Activated CD4-positive, CD25-positive, alpha-beta regulatory T cell treated with anti-CD3 and anti-CD28 coated beads, Interleukin-2, amount 50 U/mL, for 24 hours (primary cell): ENCODE results near the gene PDZD4.

Experiments used
- ATAC-seq, 2 donors: fragments of 150-1000 bp; cut with Tn5 transposase; one replicate each; pipeline ENCODE4 v1.10.0; 2021; ENCODE audit warnings: mild to moderate bottlenecking in 1 of 2, moderate library complexity in 1 of 2

The PDZD4 gene

GRCh38 chrX:153769865-153770600 lies 60.3 kb downstream of the PDZD4 start:
- ATAC-seq: no peak

GRCh38 chrX:153769158-153769864 lies 61.0 kb downstream of the PDZD4 start:
- no peak for ATAC-seq

- ATAC-seq: no peak
Observed at GRCh38 chrX:153768311-153769157, 61.8 kb downstream of the PDZD4 start.

GRCh38 chrX:153767674-153768055 lies 62.7 kb downstream of the PDZD4 start:
- ATAC-seq: no peak

- no peak for ATAC-seq
Observed at GRCh38 chrX:153766871-153767673, 63.3 kb downstream of the PDZD4 start.

- peak; percentile 46 to 50 for ATAC-seq
Observed at GRCh38 chrX:153766098-153766817, 64.1 kb downstream of the PDZD4 start.

- no peak for ATAC-seq
Observed at GRCh38 chrX:153765138-153766079, 64.9 kb downstream of the PDZD4 start.

GRCh38 chrX:153764786-153765137 lies 65.6 kb downstream of the PDZD4 start:
- no peak for ATAC-seq

GRCh38 chrX:153763989-153764755 lies 66.2 kb downstream of the PDZD4 start, which contains the start of gene PLXNB3:
PLXNB3 (plus strand) TSS chrX:153764249; CDS start chrX:153765536, 1,287 bp downstream.
- peak; percentile 78 to 93 for ATAC-seq

GRCh38 chrX:153763298-153763932 lies 66.9 kb downstream of the PDZD4 start:
- no peak for ATAC-seq

- no peak for ATAC-seq
Observed at GRCh38 chrX:153762626-153763173, 67.6 kb downstream of the PDZD4 start.

- no peak for ATAC-seq
Observed at GRCh38 chrX:153761863-153762262, 68.5 kb downstream of the PDZD4 start.

- ATAC-seq: no peak
Observed at GRCh38 chrX:153755136-153755535, 75.2 kb downstream of the PDZD4 start.
